Activated CD4-positive, alpha-beta T cell treated with anti-CD3 and anti-CD28 coated beads, Interleukin-2, amount 10 ng/mL, durations not matched to agents 7 days and 5 days (primary cell): Measurements from ENCODE around the gene SCN1B. TPM values are rescaled to one million over a fixed set of nuclear protein-coding genes. Genes with fewer than 3 reads are reported as not detected.

Source experiments
- CTCF ChIA-PET: fragments of 350-600 bp; sonication (Branson Sonifier 250); formaldehyde crosslinking; loops from one replicate; lab custom pipeline; 2021; ENCODE audit warnings: antibody characterized with exemption; lab: Charles Lee
- POLR2A ChIA-PET: fragments of 350-600 bp; sonication (Branson Sonifier 250); formaldehyde crosslinking; loops from one replicate; lab custom pipeline; 2021; ENCODE audit warnings: antibody characterized with exemption; lab: Charles Lee
- DNase-seq: peaks from one replicate; pipeline ENCODE4 v3.0.0-alpha.2; 2020
- H3K27ac Mint-ChIP-seq: one replicate; pipeline ENCODE4 v1.8.0; 2021; ENCODE audit warnings: mild to moderate bottlenecking, moderate library complexity, mixed read lengths
- H3K27me3 Mint-ChIP-seq: one replicate; pipeline ENCODE4 v1.8.0; 2021; ENCODE audit warnings: mixed read lengths
- H3K36me3 Mint-ChIP-seq: one replicate; pipeline ENCODE4 v1.8.0; 2021; ENCODE audit warnings: low read depth, mixed read lengths
- H3K4me1 Mint-ChIP-seq: one replicate; pipeline ENCODE4 v1.8.0; 2021; ENCODE audit warnings: mixed read lengths
- H3K4me3 Mint-ChIP-seq: one replicate; pipeline ENCODE4 v1.8.0; 2021; ENCODE audit warnings: mild to moderate bottlenecking, moderate library complexity, mixed read lengths
- H3K9me3 Mint-ChIP-seq: one replicate; pipeline ENCODE4 v1.8.0; 2021; ENCODE audit warnings: mixed read lengths
- total RNA-seq, 2 experiments: library from RNA; stranded (reverse); gene quantifications; one replicate each; pipeline ENCODE4 v1.2.3, GENCODE V29; 2021

Gene SCN1B
- total RNA-seq, 2 experiments from 2014 or later, result 0.50 to 0.97 TPM

GRCh38 chr19:35034588-35035382 lies 4.5 kb downstream of the SCN1B start:
- H3K4me1 Mint-ChIP-seq, result peaks cover 6% of the 10 kb centered on the region
- H3K4me3 Mint-ChIP-seq, result no peak overlapping the region
- H3K36me3 Mint-ChIP-seq, result no peaks in the 10 kb centered on the region
- peaks cover 34% of the 10 kb centered on the region for H3K27me3 Mint-ChIP-seq
- POLR2A ChIA-PET, result no interaction called here
- CTCF ChIA-PET, result no interaction called here
- no peaks in the 10 kb centered on the region for H3K9me3 Mint-ChIP-seq
- no peak for DNase-seq
- H3K27ac Mint-ChIP-seq, result no peak overlapping the region

GRCh38 chr19:35037716-35038622 lies 7.7 kb downstream of the SCN1B start:
- no peaks in the 10 kb centered on the region for H3K9me3 Mint-ChIP-seq
- ChIA-PET POLR2A (no interaction called here), CTCF (no interaction called here)
- H3K27ac Mint-ChIP-seq, result no peak overlapping the region
- H3K27me3 Mint-ChIP-seq, result peaks cover 19% of the 10 kb centered on the region
- no peak overlapping the region for H3K4me3 Mint-ChIP-seq
- H3K4me1 Mint-ChIP-seq, result peaks cover 12% of the 10 kb centered on the region
- no peaks in the 10 kb centered on the region for H3K36me3 Mint-ChIP-seq
- no peak for DNase-seq

DNA sequence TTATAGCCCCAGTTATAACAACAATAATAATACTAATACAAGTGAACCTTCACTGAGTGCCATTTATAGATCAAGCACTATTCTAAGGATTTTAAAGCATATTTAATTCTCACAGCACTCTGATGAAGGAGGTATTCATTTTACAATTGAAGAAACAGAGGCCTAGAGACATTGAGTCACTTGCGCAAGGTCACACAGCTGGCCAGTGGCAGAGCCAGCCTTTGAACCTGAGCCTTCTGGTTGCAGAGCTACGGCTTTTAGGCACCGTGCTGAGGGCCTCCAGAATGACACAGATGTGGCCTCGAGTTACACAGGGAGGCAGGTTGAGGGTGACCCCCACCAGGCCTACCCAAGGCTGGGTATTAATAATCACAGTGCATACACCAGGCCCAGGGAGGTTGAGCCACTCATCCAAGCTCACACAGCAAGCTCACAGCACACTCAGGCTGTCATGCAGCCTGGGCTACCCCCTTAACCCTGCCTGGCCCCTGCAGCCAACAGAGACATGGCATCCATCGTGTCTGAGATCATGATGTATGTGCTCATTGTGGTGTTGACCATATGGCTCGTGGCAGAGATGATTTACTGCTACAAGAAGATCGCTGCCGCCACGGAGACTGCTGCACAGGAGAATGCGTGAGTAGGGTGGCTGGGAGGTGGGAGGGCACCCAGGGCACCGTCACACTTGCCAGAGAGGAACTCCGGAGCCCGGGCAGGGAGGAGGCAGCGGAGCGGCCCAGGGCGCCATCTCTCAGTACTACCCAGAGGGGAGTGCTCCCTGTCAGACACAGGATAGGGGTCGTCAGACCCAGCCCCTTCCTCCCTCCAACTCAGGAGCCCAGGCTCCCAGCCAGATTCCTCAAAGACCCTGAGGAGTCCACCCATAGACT lies 8.6 kb downstream of the SCN1B start:
- Mint-ChIP-seq H3K36me3 (no peaks in the 10 kb centered on the region), H3K27me3 (peaks cover 13% of the 10 kb centered on the region), H3K4me1 (peaks cover 12% of the 10 kb centered on the region), H3K4me3 (no peak overlapping the region), H3K27ac (no peak overlapping the region), H3K9me3 (no peaks in the 10 kb centered on the region)
- DNase-seq, result no peak
- ChIA-PET POLR2A (no interaction called here), CTCF (no interaction called here)

DNA sequence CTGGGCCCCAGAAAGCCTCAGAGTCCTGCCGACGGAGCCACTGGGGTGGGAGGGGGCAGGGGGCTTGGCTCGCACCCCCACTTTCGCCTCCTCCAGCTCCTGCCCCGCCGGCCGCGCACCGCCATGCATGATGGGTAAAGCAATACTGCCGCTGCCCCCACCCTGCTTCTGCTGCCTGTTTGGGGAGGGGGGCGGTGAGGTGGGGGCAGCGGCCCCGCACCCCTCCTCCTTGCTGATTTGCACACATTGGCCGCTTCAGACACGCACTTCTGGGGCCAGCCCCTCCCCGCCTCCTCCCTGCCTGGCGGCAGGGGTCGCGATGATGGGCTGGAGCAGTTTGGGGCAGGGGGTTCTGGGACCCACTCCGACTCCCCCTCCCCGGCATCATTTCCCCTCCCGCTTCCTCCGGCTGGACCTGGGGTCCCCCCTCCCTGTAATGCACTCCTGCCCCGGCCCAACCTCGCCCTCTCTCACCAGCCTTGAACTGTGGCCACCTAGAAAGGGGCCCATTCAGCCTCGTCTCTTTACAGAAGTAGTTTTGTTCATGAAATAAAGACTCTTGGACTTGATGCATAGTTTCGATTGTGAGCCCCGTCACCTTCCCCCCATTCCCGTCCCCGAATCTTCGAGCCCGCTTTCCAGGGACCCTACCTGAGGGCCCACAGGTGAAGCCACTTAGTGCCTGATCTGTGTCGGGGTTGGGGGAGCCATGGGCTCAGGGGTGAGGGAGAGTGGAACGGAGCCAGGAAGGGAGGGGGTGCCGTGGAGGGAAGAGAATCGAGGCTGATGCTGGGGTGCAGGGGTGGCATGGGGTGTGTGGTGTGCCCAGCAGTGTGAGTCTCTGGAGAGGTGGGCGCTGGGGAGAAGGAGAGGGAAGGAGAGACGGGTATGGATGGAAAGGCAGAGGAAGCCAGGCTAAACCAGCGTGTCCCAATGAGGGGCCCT lies 9.9 kb downstream of the SCN1B start:
- ChIA-PET CTCF (no interaction called here), POLR2A (no interaction called here)
- Mint-ChIP-seq H3K9me3 (no peaks in the 10 kb centered on the region), H3K27me3 (peaks cover 11% of the 10 kb centered on the region), H3K4me1 (peaks cover 19% of the 10 kb centered on the region), H3K27ac (no peak overlapping the region), H3K4me3 (no peak overlapping the region), H3K36me3 (no peaks in the 10 kb centered on the region)
- DNase-seq, result no peak

- no peaks in the 10 kb centered on the region for H3K36me3 Mint-ChIP-seq
Observed at GRCh38 chr19:35040826-35041547, 10.7 kb downstream of the SCN1B start.

DNA sequence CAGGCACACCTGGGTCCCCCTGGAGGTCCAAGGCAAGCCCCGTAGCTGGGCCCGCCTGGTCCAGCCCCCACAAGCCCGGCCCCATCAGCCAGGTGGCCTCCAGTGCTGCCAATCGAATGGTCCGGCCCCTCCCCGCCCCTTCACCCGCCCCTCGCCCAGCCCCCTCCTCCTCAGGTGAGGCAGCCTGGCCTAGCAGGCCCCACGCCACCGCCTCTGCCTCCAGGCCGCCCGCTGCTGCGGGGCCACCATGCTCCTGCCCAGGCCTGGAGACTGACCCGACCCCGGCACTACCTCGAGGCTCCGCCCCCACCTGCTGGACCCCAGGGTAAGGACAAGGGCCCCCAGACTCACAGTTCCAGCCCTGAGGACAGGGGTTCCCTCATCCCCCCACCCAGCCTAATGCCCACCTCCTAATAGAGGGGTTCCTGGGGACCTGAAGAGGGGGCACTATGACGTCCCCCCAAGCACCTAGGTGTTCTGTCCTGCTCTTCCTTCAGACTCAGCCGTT lies 11.3 kb downstream of the SCN1B start, which contains the start of gene HPN:
Gene HPN, plus strand, starts transcription at position 174 of the 508 bp plus-strand sequence. CDS start 786 bp downstream, outside the sequence.
- POLR2A ChIA-PET, result no interaction called here
- Mint-ChIP-seq H3K9me3 (no peaks in the 10 kb centered on the region), H3K4me1 (peaks cover 26% of the 10 kb centered on the region), H3K4me3 (no peak within 1 kb of the TSS), H3K36me3 (no peaks in the 10 kb centered on the region), H3K27me3 (peaks cover 11% of the 10 kb centered on the region), H3K27ac (no peak within 1 kb of the TSS)
- CTCF ChIA-PET, result no interaction called here
- DNase-seq, result no peak

More at GRCh38 chr19:35040826-35041547, 10.7 kb downstream of the SCN1B start:
- Mint-ChIP-seq H3K27ac (no peak overlapping the region), H3K4me1 (peaks cover 26% of the 10 kb centered on the region), H3K9me3 (no peaks in the 10 kb centered on the region), H3K4me3 (no peak overlapping the region), H3K27me3 (peaks cover 11% of the 10 kb centered on the region)
- POLR2A ChIA-PET, result no interaction called here
- DNase-seq, result no peak
- CTCF ChIA-PET, result no interaction called here

GRCh38 chr19:35042056-35042730 lies 11.9 kb downstream of the SCN1B start:
- CTCF ChIA-PET, result no interaction called here

GRCh38 chr19:35042954-35043604 lies 12.8 kb downstream of the SCN1B start:
- Mint-ChIP-seq H3K27ac (no peak overlapping the region), H3K4me3 (no peak overlapping the region), H3K9me3 (no peaks in the 10 kb centered on the region), H3K4me1 (peaks cover 26% of the 10 kb centered on the region), H3K27me3 (peaks cover 11% of the 10 kb centered on the region), H3K36me3 (no peaks in the 10 kb centered on the region)
- no peak for DNase-seq
- CTCF ChIA-PET, result interaction anchor here (1.3 to 1.9 kb wide), 2 partner anchors 12 to 84 kb away, joined by 4 to 11 read pairs; no protein-coding TSS in a partner anchor
- POLR2A ChIA-PET, result no interaction called here

More at GRCh38 chr19:35042056-35042730, 11.9 kb downstream of the SCN1B start:
- DNase-seq, result no peak
- H3K9me3 Mint-ChIP-seq, result no peaks in the 10 kb centered on the region
- POLR2A ChIA-PET, result no interaction called here
- peaks cover 26% of the 10 kb centered on the region for H3K4me1 Mint-ChIP-seq
- peaks cover 11% of the 10 kb centered on the region for H3K27me3 Mint-ChIP-seq
- H3K27ac Mint-ChIP-seq, result no peak overlapping the region
- no peaks in the 10 kb centered on the region for H3K36me3 Mint-ChIP-seq
- H3K4me3 Mint-ChIP-seq, result no peak overlapping the region

DNA sequence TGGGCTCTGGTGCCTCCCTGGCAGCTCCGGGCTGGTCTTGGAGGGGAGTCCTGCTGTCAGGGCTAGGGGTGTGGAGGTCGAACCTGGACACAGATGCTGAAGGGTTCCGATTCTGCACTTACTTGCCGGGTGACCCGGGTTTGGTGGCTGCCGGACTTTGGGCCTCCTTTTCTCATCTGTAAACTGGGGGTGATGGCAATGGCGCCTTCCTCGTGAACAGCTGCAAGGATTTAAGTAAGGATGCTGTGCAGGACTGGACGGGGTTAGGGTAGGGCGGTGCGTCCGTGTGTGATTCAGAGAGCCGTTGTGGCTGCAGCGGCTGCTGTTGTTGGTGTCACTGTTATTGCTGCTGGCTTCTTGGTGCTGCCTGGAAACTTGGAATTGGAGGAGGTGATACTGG lies 13.6 kb downstream of the SCN1B start:
- no peaks in the 10 kb centered on the region for H3K36me3 Mint-ChIP-seq
- H3K27me3 Mint-ChIP-seq, result peaks cover 8% of the 10 kb centered on the region
- H3K9me3 Mint-ChIP-seq, result no peaks in the 10 kb centered on the region
- ChIA-PET POLR2A (no interaction called here), CTCF (interaction anchor here (0.8 to 1.9 kb wide), 12 partner anchors 12 to 241 kb away, joined by 3 to 11 read pairs (median 4); partner anchors contain the start of gene LGI4)
- no peak overlapping the region for H3K4me3 Mint-ChIP-seq
- peaks cover 26% of the 10 kb centered on the region for H3K4me1 Mint-ChIP-seq
- no peak overlapping the region for H3K27ac Mint-ChIP-seq
- DNase-seq, result no peak
